Activated T-cell treated with anti-CD3 and anti-CD28 coated beads for 48 hours (primary cell): ENCODE results near the gene NEK8.
A peak's percentile ranks its signal among the peaks of the same experiment; 100 is the strongest.
"Not testable (repeated sequence)": the region's sequence is repeated elsewhere in the genome, so short reads cannot be mapped to it uniquely, and the experiment has no call there.

Source experiments
- DNase-seq: peaks from one replicate; pipeline ENCODE4 v3.0.0-alpha.2; 2020; ENCODE audit warnings: low read depth

NEK8 gene

GRCh38 chr17:28710861-28711722, 17.5 kb upstream of the NEK8 start:
- DNase-seq, result peak; percentile 96

- DNase-seq, result no peak
These were observed 16.9 kb upstream of the NEK8 start, which contains the start of gene PROCA1 for GRCh38 chr17:28711723-28712031. Gene PROCA1, minus strand, starts transcription at chr17:28711888. Its CDS starts 228 bp downstream, at chr17:28711660.

GRCh38 chr17:28712032-28712704, 16.4 kb upstream of the NEK8 start:
- DNase-seq, result peak; percentile 62

GRCh38 chr17:28712705-28713415, 15.7 kb upstream of the NEK8 start:
- DNase-seq, result no peak

- DNase-seq, result no peak
These were observed 14.3 kb upstream of the NEK8 start for GRCh38 chr17:28714281-28714680.

- DNase-seq, result no peak
These were observed 13.4 kb upstream of the NEK8 start for GRCh38 chr17:28715217-28715616.

GRCh38 chr17:28716740-28717577, 11.6 kb upstream of the NEK8 start:
- DNase-seq, result no peak

GRCh38 chr17:28717578-28718332, 10.8 kb upstream of the NEK8 start, which contains the start of gene RAB34:
Gene RAB34, minus strand, starts transcription at chr17:28717868. Its CDS starts 602 bp downstream, at chr17:28717266.
- no peak for DNase-seq

GRCh38 chr17:28718333-28719020, 10.1 kb upstream of the NEK8 start:
- no peak for DNase-seq

- DNase-seq, result no peak
These were observed 9.6 kb upstream of the NEK8 start for GRCh38 chr17:28719021-28719433.

GRCh38 chr17:28720247-28720996, 8.2 kb upstream of the NEK8 start:
- DNase-seq, result peak; percentile 31

GRCh38 chr17:28720997-28721329, 7.6 kb upstream of the NEK8 start:
- not testable (repeated sequence) for DNase-seq

GRCh38 chr17:28722417-28723158, 6.0 kb upstream of the NEK8 start:
- no peak for DNase-seq

- DNase-seq, result no peak
These were observed 5.3 kb upstream of the NEK8 start for GRCh38 chr17:28723159-28723835.

GRCh38 chr17:28723836-28724499, 4.6 kb upstream of the NEK8 start:
- DNase-seq, result not testable (repeated sequence)

- DNase-seq, result no peak
These were observed 4.0 kb upstream of the NEK8 start for GRCh38 chr17:28724500-28725165.

- no peak for DNase-seq
These were observed 3.4 kb upstream of the NEK8 start for GRCh38 chr17:28725166-28725659.
